Panc1 (cell line): Measurements from ENCODE around the gene SPOCK1. TPM values are rescaled to one million over a fixed set of nuclear protein-coding genes. Genes with fewer than 3 reads are reported as not detected.

Experiments
- ATAC-seq: fragments of 200-7000 bp; cut with Tn5 transposase; 2 replicates; pipeline ENCODE4 v1.9.1; 2020; ENCODE audit warnings: mild to moderate bottlenecking, moderate library complexity
- BruUV-seq: library from RNA; stranded (reverse); fragments of 400-500 nt; replicated peaks from 2 replicates; lab custom pipeline; 2021; lab: Mats Ljungman, UMichigan
- CTCF ChIA-PET: fragments of 300-600 bp; sonication (Branson Sonifier 250); formaldehyde crosslinking; loops from one replicate; lab custom pipeline; 2022; ENCODE audit warnings: antibody characterized with exemption; lab: Charles Lee
- POLR2A ChIA-PET: fragments of 300-600 bp; sonication (Branson Sonifier 250); formaldehyde crosslinking; loops from one replicate; lab custom pipeline; 2022; ENCODE audit warnings: antibody characterized with exemption; lab: Charles Lee
- DNase-seq: peaks from one replicate; pipeline ENCODE4 v3.0.0-alpha.2; 2010; ENCODE audit warnings: low read depth, low spot score
- H3K27ac ChIP-seq: 2 replicates; pipeline ENCODE4 v1.5.1; 2011; ENCODE audit warnings: mild to moderate bottlenecking, low read length, inconsistent platforms
- H3K27me3 ChIP-seq: fragments of 200-500 bp; sonication (Bioruptor generic); 2 replicates; pipeline ENCODE4 v1.6.0; 2014; ENCODE audit warnings: low read length, inconsistent platforms; ENCODE audit not compliant: control insufficient read depth, insufficient read depth
- H3K36me3 ChIP-seq: fragments of 200-500 bp; sonication (Bioruptor generic); 2 replicates; pipeline ENCODE4 v1.5.1; 2014; ENCODE audit warnings: inconsistent platforms, mild to moderate bottlenecking, low read length, moderate library complexity; ENCODE audit not compliant: control insufficient read depth, insufficient read depth
- H3K4me1 ChIP-seq: 2 replicates; pipeline ENCODE4 v1.5.1; 2011; ENCODE audit warnings: inconsistent platforms, mild to moderate bottlenecking, low read length, moderate library complexity; ENCODE audit not compliant: control insufficient read depth, insufficient read depth
- H3K4me3 ChIP-seq, 2 experiments: 2 replicates each; pipeline ENCODE4 v1.5.1; 2011 to 2012; ENCODE audit warnings: low read depth in 2 of 2, low read length in 2 of 2, mild to moderate bottlenecking in 2 of 2, inconsistent platforms in 1 of 2, moderate library complexity in 1 of 2
- H3K9me3 ChIP-seq: fragments of 200-500 bp; sonication (Bioruptor generic); 2 replicates; pipeline ENCODE4 v1.5.1; 2014; ENCODE audit warnings: low read depth, mild to moderate bottlenecking, inconsistent platforms, low read length, moderate library complexity; ENCODE audit not compliant: control insufficient read depth, insufficient read depth
- CTCF ChIP-seq: fragments of 450-650 bp; IDR thresholded peaks from 2 replicates; pipeline ENCODE4 v1.5.1; 2017; ENCODE audit warnings: mild to moderate bottlenecking
- POLR2AphosphoS5 ChIP-seq: IDR thresholded peaks from 2 replicates; pipeline ENCODE4 v1.6.1; 2012; ENCODE audit warnings: mild to moderate bottlenecking, low read depth, low read length, moderate library complexity
- SIN3A ChIP-seq: IDR thresholded peaks from 2 replicates; pipeline ENCODE4 v1.6.1; 2012; ENCODE audit warnings: low read depth, mild to moderate bottlenecking, low read length, moderate library complexity, borderline replicate concordance; ENCODE audit not compliant: insufficient read depth
- TCF7L2 ChIP-seq: IDR thresholded peaks from 2 replicates; pipeline ENCODE4 v1.6.1; 2011; ENCODE audit warnings: mild to moderate bottlenecking, low read depth, low read length, inconsistent platforms
- in situ Hi-C: cut with HindIII; loops from 2 replicates; pipeline ENCODE4 v1.10.0; 2016; ENCODE audit warnings: low sequenced_read_pairs, low pct_unique_long_range_greater_than_20kb
- intact Hi-C: fragments of 100-400 bp; cut with micrococcal nuclease; formaldehyde crosslinking; loops from one replicate; pipeline ENCODE4 v1.10.0; 2022; ENCODE audit not compliant: unreplicated experiment
- total RNA-seq: library from RNA; stranded (reverse); gene quantifications from one replicate; pipeline ENCODE4 v1.2.1, GENCODE V29; 2021; ENCODE audit not compliant: unreplicated experiment
- TF ChIP-seq, protein P1 (sequence below), 2 experiments: IDR thresholded peaks; 2 replicates each; pipeline ENCODE4 v1.6.1; 2011 to 2012; ENCODE audit warnings: low read depth in 2 of 2, control low read depth in 1 of 2, low read length in 1 of 2, mild to moderate bottlenecking in 1 of 2, moderate library complexity in 1 of 2; ENCODE audit not compliant: insufficient read depth in 1 of 2

The SPOCK1 gene
- total RNA-seq, 1 experiment from 2014 or later, result 15.6 TPM

DNA sequence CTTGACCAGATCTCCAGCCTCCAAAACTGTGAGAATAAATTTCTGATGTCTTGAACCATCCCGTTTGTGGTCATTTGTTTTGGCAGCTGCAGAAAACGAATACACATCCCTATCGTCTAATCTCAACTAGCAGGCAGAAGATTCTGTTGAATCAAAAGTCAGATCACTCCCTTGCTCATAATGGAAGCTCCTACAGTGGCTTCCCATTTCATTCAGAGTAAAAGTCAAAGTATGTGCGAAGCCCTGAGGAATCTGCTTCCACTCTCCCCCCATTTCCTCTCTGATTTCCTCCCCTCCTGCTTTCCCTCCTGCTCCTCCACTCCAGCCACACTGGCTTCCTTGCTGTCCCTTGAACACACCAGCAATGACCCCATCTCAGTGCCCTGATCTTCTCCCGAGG, 34.8 kb upstream of the SPOCK1 start:
- H3K9me3 ChIP-seq, result no peaks in the 10 kb centered on the region
- H3K27ac ChIP-seq, result no peak overlapping the region
- H3K36me3 ChIP-seq, result no peaks in the 10 kb centered on the region
- peaks cover 2% of the 10 kb centered on the region; the same call in 1 of the 2 replicates for H3K27me3 ChIP-seq
- in situ Hi-C loops (no loop called here), intact Hi-C loops (no loop called here)
- BruUV-seq, result no TSS peak
- DNase-seq (no peak), ATAC-seq (no peak)
- H3K4me1 ChIP-seq, result no peaks in the 10 kb centered on the region
- POLR2A ChIA-PET, result no interaction called here
- CTCF ChIA-PET, result no interaction called here
- TF ChIP-seq, protein P1, sequence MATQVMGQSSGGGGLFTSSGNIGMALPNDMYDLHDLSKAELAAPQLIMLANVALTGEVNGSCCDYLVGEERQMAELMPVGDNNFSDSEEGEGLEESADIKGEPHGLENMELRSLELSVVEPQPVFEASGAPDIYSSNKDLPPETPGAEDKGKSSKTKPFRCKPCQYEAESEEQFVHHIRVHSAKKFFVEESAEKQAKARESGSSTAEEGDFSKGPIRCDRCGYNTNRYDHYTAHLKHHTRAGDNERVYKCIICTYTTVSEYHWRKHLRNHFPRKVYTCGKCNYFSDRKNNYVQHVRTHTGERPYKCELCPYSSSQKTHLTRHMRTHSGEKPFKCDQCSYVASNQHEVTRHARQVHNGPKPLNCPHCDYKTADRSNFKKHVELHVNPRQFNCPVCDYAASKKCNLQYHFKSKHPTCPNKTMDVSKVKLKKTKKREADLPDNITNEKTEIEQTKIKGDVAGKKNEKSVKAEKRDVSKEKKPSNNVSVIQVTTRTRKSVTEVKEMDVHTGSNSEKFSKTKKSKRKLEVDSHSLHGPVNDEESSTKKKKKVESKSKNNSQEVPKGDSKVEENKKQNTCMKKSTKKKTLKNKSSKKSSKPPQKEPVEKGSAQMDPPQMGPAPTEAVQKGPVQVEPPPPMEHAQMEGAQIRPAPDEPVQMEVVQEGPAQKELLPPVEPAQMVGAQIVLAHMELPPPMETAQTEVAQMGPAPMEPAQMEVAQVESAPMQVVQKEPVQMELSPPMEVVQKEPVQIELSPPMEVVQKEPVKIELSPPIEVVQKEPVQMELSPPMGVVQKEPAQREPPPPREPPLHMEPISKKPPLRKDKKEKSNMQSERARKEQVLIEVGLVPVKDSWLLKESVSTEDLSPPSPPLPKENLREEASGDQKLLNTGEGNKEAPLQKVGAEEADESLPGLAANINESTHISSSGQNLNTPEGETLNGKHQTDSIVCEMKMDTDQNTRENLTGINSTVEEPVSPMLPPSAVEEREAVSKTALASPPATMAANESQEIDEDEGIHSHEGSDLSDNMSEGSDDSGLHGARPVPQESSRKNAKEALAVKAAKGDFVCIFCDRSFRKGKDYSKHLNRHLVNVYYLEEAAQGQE (IDR thresholded peaks at IDR 0.05; ENCODE audit: insufficient read depth in 1 of 2, low read depth in 2 of 2, low read length in 1 of 2), result no peak
- TF ChIP-seq SIN3A, result no peak
- TF ChIP-seq TCF7L2, result no peak
- no peak for TF ChIP-seq POLR2AphosphoS5
- no peak for TF ChIP-seq CTCF
- H3K4me3 ChIP-seq, result no peak overlapping the region

DNA sequence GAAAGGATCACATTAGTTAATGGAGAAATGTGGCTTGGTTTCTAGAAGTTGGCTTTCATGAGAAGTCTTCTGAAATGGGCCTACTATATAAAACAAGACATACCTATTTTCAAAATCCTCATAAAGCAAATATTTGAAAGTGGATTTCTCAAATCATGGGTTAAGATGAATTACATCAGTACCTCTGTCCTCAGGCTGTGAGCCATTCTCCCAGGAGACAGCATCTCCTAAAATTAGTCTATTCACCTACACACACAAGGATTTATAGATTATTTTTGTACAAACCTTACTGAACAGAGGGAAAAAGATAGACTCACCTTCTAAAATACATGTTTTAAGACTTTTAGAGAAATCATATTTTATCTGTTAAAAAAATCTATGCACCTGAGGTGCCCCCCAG, 32.1 kb upstream of the SPOCK1 start:
- no peaks in the 10 kb centered on the region for H3K4me1 ChIP-seq
- POLR2A ChIA-PET, result no interaction called here

More for the DNA sequence above, 32.1 kb upstream of the SPOCK1 start:
- peaks cover 2% of the 10 kb centered on the region; the same call in 1 of the 2 replicates for H3K27me3 ChIP-seq
- in situ Hi-C loops, result no loop called here
- intact Hi-C loops, result no loop called here
- no peak overlapping the region for H3K27ac ChIP-seq
- H3K4me3 ChIP-seq, result no peak overlapping the region
- H3K36me3 ChIP-seq, result no peaks in the 10 kb centered on the region
- ATAC-seq (no peak), DNase-seq (no peak)
- CTCF ChIA-PET, result no interaction called here
- no peaks in the 10 kb centered on the region for H3K9me3 ChIP-seq
- TF ChIP-seq CTCF (no peak), POLR2AphosphoS5 (no peak), TCF7L2 (no peak), SIN3A (no peak)
- TF ChIP-seq, protein P1 (IDR thresholded peaks at IDR 0.05; ENCODE audit: insufficient read depth in 1 of 2, low read depth in 2 of 2, low read length in 1 of 2), result no peak
- BruUV-seq, result no TSS peak
